Inflammatory macrophage treated with lipopolysaccharide for 1 hour (primary cell): Measurements from ENCODE around the gene IQGAP2.

Experiments used
- DNase-seq, 2 donors: peaks; one replicate each; pipeline ENCODE4 v3.0.0-alpha.2; 2020 to 2022

Gene IQGAP2

GRCh38 chr5:76582230-76583162 is 179.4 kb downstream of the IQGAP2 start:
- DNase-seq: peak; percentile 87 to 90

GRCh38 chr5:76583163-76584047 is 180.3 kb downstream of the IQGAP2 start:
- DNase-seq: peak in 1 of 2 donors; percentile 33

DNA sequence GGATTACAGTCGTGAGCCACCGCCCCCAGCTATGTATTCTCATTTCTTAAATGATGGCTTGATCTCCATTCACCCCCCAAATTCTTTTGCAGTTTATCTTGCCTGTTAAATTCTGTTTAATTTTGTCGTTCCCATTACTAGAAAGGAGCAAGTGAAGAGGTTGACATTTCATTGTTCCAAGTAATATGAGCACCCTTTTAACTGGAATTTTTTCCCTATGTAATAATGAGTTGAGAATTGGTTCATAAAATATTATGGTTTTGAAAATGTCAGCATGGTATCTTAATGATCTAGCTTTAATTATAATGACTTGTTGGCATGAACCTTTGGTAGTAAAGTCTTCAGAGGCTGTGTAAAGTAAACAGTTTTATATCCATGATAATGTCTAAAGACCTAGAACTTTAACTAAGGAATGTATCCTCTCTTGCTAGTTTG is 182.7 kb downstream of the IQGAP2 start:
- no peak for DNase-seq

GRCh38 chr5:76586531-76586930 is 183.4 kb downstream of the IQGAP2 start:
- no peak for DNase-seq

- peak in 1 of 2 donors; percentile 39 for DNase-seq
Observed at GRCh38 chr5:76590027-76590426, 186.9 kb downstream of the IQGAP2 start.

DNA sequence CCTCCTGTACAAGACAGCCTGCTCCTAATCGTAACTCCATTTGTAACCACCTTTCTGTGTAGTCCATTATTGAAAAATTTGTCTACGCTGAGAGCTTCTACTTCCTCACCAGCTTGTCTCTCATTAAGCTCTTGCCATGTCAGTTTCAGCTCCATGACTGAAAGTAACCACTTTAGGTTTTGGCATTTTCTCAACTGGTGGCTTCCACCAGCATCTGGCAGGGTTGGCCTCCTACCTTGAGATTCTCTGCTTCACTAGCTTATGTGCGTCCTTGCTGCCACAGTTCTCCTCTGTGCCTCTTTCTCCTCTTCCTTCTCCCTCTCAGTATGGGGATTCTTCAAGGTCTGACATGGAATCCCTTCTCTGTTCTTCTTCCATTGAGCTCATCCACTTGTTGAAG is 188.3 kb downstream of the IQGAP2 start:
- no peak for DNase-seq

GRCh38 chr5:76592692-76593091 is 189.6 kb downstream of the IQGAP2 start:
- no peak for DNase-seq

GRCh38 chr5:76594107-76594506 is 191.0 kb downstream of the IQGAP2 start:
- no peak for DNase-seq

GRCh38 chr5:76595755-76596481 is 192.8 kb downstream of the IQGAP2 start:
- no peak for DNase-seq

GRCh38 chr5:76598531-76598930 is 195.4 kb downstream of the IQGAP2 start:
- no peak for DNase-seq

DNA sequence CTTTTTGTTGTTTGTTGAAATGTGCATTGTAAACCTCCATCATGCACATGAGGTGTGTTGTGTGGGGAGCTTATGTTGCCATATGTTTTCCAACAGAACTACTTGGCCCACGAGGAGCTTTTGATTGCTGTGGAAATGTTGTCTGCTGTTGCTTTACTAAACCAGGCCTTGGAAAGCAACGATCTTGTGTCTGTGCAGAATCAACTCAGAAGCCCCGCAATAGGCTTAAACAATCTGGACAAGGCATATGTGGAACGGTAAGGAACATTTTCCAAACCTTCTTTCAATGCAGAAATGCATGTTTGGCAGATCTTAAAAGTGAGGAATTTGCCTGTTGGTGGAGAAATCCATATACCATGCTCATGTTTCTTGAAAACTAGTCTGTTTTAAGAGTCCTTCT is 197.6 kb downstream of the IQGAP2 start:
- DNase-seq: no peak

- DNase-seq: peak; percentile 30 to 79
Observed at GRCh38 chr5:76601470-76601869, 198.4 kb downstream of the IQGAP2 start.

DNA sequence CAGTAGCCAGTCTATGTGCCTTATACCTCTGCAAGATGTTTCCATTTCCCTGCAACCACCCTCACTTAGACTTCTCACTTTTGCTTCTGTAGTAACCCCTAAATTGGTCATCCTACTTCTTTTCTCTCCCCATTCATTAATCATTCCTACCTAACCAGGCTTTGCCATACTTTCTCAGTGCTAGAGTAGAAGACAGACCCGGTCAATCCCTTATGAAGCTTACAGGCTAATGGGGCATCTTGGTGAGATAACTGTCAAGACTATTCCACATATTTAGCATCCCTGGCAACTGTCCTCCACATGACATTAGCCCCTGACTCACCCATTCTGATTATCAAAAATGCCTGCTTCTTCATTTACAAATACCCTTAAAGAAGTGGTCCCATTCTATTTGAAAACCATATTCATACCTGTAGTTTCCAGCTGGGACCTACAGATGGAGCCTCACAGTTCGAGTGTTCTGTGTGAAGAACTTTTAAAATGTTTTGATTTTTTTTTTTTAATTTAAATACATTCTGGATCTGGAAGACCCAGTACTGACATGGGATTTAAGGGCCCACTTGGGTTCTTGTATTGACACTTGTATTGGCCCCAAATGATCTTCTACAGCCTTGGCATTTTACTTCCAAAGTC is 199.1 kb downstream of the IQGAP2 start:
- no peak for DNase-seq

DNA sequence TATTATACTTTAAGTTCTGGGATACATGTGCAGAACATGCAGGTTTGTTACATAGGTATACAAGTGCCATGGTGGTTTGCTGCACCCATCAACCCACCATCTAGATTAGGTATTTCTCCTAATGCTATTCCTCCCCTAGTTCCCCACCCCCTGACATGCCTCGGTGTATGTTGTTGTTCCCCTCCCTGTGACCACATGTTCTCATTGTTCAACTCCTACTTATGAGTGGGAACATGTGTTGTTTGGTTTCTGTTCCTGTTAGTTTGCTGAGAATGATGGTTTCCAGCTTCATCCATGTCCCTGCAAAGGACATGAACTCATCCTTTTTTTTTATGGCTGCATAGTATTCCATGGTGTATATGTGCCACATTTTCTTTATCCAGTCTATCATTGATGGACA is 200.9 kb downstream of the IQGAP2 start:
- DNase-seq: peak; percentile 24 to 53

GRCh38 chr5:76604838-76605237 is 201.8 kb downstream of the IQGAP2 start:
- no peak for DNase-seq

- no peak for DNase-seq
Observed at GRCh38 chr5:76606701-76607100, 203.6 kb downstream of the IQGAP2 start.

DNA sequence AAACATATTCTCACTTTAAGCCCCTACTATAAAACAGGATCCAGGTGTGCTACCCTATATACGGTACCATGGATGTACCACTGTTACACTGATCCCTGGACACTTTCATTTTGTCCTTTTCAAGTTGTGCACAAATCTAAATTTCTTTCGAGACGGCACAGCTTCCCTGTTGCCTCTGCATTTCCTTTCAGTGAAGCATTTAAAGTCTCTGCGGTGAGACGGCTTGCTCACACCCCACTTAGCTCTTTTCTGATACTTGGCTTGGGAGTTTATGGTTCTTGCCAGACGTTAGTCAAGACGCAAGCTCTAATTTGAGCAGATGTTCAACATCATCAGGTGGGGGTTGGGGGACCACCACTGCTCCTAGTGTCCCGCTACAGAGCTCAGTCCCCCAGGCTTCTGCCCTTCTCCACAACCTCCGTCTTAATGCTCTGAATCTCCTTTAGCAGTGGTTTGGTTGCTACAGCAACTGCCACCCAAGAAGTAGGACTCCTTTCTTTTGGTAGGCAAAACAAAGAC is 204.3 kb downstream of the IQGAP2 start:
- DNase-seq: no peak

- DNase-seq: peak; percentile 86 to 95
Observed at GRCh38 chr5:76608833-76609232, 205.7 kb downstream of the IQGAP2 start.

- DNase-seq: no peak
Observed at GRCh38 chr5:76610196-76610595, 207.1 kb downstream of the IQGAP2 start.

DNA sequence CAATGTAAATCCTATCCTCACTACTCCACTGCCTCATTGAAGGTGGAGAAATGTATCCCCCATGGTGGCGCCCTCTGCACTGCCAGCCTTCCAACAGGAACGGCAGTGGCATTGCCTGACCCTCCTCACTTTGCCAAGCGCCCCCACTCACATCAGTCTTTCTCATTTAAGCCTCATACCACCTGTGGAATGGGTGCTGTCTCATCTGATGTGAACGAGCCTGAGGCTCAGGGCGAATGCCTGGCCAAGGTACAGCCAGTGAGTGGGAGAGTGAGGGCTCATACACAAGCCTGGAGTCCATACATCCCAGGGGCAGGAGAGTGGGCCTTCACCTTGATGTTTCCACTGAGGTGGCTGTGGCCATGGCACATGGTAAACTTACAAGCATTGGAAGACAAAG is 209.9 kb downstream of the IQGAP2 start:
- no peak for DNase-seq

DNA sequence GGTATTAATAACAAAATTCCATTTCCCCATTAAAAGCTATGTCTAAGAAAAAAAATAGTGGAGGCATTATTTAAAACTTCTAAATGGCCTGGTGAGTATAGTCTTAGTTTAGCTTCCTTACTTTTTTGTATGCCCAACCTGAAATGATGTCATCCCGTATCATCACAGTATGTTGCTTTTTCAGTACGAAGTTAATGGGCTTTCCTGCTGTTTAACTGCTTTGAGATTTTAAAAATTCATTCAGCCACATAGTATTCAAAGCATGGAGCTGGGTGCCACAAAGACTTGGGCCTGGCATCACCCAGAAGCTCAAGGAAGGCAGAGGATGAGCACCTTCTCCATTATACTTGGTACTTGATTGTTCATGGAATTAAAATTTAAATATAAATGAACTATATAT is 212.7 kb downstream of the IQGAP2 start:
- DNase-seq: no peak

GRCh38 chr5:76616206-76616605 is 213.1 kb downstream of the IQGAP2 start:
- no peak for DNase-seq
